Liver (tissue), 9 donors: ENCODE measurements around the gene PAX7. TPM values are rescaled to one million over a fixed set of nuclear protein-coding genes. Genes with fewer than 3 reads are reported as not detected.

Source experiments
- DNase-seq: peaks from one replicate; pipeline ENCODE4 v3.0.0-alpha.2; 2017; ENCODE audit warnings: low spot score
- H3K27ac ChIP-seq, 2 donors: one replicate each; pipeline ENCODE4 v1.7.0; 2013; ENCODE audit warnings: inconsistent platforms in 2 of 2, low read length in 2 of 2, control low read depth in 1 of 2, low read depth in 1 of 2, mild to moderate bottlenecking in 1 of 2
- H3K27me3 ChIP-seq, 4 donors: one replicate each; pipeline versions ENCODE4 v1.6.1 to v1.7.0; 2013; ENCODE audit warnings: low read length in 3 of 4, inconsistent platforms in 1 of 4, mild to moderate bottlenecking in 1 of 4, moderate library complexity in 1 of 4; ENCODE audit not compliant: control insufficient read depth in 4 of 4, insufficient read depth in 4 of 4
- H3K36me3 ChIP-seq, 4 donors: one replicate each; pipeline versions ENCODE4 v1.6.1 to v1.7.0; 2013; ENCODE audit warnings: low read length in 3 of 4, mild to moderate bottlenecking in 3 of 4, low read depth in 1 of 4, moderate library complexity in 1 of 4; ENCODE audit not compliant: control insufficient read depth in 4 of 4, insufficient read depth in 3 of 4
- H3K4me1 ChIP-seq, 4 donors: one replicate each; pipeline versions ENCODE4 v1.6.1 to v1.7.0; 2013; ENCODE audit warnings: low read length in 3 of 4, mild to moderate bottlenecking in 3 of 4, moderate library complexity in 1 of 4; ENCODE audit not compliant: control insufficient read depth in 4 of 4, insufficient read depth in 4 of 4
- H3K4me3 ChIP-seq, 3 donors: one replicate each; pipeline versions ENCODE4 v1.6.1 to v1.7.0; 2013; ENCODE audit warnings: low read length in 3 of 3, control low read depth in 1 of 3, low read depth in 1 of 3, mild to moderate bottlenecking in 1 of 3
- H3K9ac ChIP-seq, 2 donors: one replicate each; pipeline ENCODE4 v1.7.0; 2013; ENCODE audit warnings: low read length in 2 of 2, mild to moderate bottlenecking in 2 of 2, moderate library complexity in 2 of 2, control low read depth in 1 of 2, low read depth in 1 of 2
- H3K9me3 ChIP-seq, 4 donors: one replicate each; pipeline versions ENCODE4 v1.6.1 to v1.7.0; 2013; ENCODE audit warnings: low read length in 3 of 4; ENCODE audit not compliant: control insufficient read depth in 4 of 4
- ATF3 ChIP-seq: IDR thresholded peaks from 2 replicates; pipeline ENCODE4 v1.6.1; 2016; ENCODE audit warnings: antibody characterized with exemption
- CTCF ChIP-seq: fragments of 150-350 bp; IDR thresholded peaks from 2 replicates; pipeline ENCODE4 v1.5.1; 2017; ENCODE audit warnings: improper control_type of control experiment, low read depth, low read length; ENCODE audit not compliant: missing input control
- EGR1 ChIP-seq, 2 donors: IDR thresholded peaks; 2 replicates each; pipeline ENCODE4 v1.6.1; 2016 to 2018; ENCODE audit warnings: antibody characterized with exemption in 2 of 2, low read depth in 2 of 2
- FOXA1 ChIP-seq: IDR thresholded peaks from 2 replicates; pipeline ENCODE4 v1.6.1; 2016; ENCODE audit warnings: antibody characterized with exemption
- GABPA ChIP-seq, 2 donors: IDR thresholded peaks in 1 of 2; conservative IDR thresholded peaks in 1 of 2; 2 replicates each; pipeline ENCODE4 v1.6.1; 2016; ENCODE audit warnings: antibody characterized with exemption in 2 of 2, mild to moderate bottlenecking in 1 of 2, moderate library complexity in 1 of 2
- HNF4A ChIP-seq, 2 donors: conservative IDR thresholded peaks; 2 replicates each; pipeline ENCODE4 v1.6.1; 2016; ENCODE audit warnings: antibody characterized with exemption in 2 of 2, mild to moderate bottlenecking in 2 of 2
- HNF4G ChIP-seq: IDR thresholded peaks from 2 replicates; pipeline ENCODE4 v1.6.1; 2016; ENCODE audit warnings: antibody characterized with exemption
- NR2F2 ChIP-seq: IDR thresholded peaks from 2 replicates; pipeline ENCODE4 v1.6.1; 2016; ENCODE audit warnings: antibody characterized with exemption
- RAD21 ChIP-seq, 2 donors: IDR thresholded peaks; 2 replicates each; pipeline ENCODE4 v1.6.1; 2016; ENCODE audit warnings: antibody characterized with exemption in 2 of 2, mild to moderate bottlenecking in 2 of 2
- SP1 ChIP-seq: IDR thresholded peaks from 2 replicates; pipeline ENCODE4 v1.6.1; 2018; ENCODE audit warnings: antibody characterized with exemption, mild to moderate bottlenecking
- TAF1 ChIP-seq: conservative IDR thresholded peaks from 2 replicates; pipeline ENCODE4 v1.6.1; 2016; ENCODE audit warnings: antibody characterized with exemption, mild to moderate bottlenecking
- YY1 ChIP-seq: IDR thresholded peaks from 2 replicates; pipeline ENCODE4 v1.6.1; 2016; ENCODE audit warnings: antibody characterized with exemption, mild to moderate bottlenecking
- WGBS: extraction: QIAGEN DNeasy Blood & Tissue Kit; methylation state at CpG from one replicate; pipeline ENCODE4 v1.1.7; 2013; 5-methylcytosine and 5-hydroxymethylcytosine counted together
- polyA plus RNA-seq, 2 donors: library from polyadenylated mRNA; stranded (reverse) in 1 of 2; unstranded in 1 of 2; fragments of 200-250 nt in 1 of 2; fragments of >200 nt in 1 of 2; fragmentation: Nextera tagmentation in 1 of 2; extraction: Ambion mirVana in 1 of 2; gene quantifications; one replicate each; pipeline versions ENCODE4 v1.2.1 to v1.2.3, GENCODE V29; 2013 to 2015
- total RNA-seq, 2 donors: library from RNA; depleted of rRNA; stranded (reverse); fragments of >200 nt; gene quantifications; one replicate each; pipeline ENCODE4 v1.2.3, GENCODE V29; 2014
- TF ChIP-seq, protein P1 (sequence below): IDR thresholded peaks from 2 replicates; pipeline ENCODE4 v1.6.1; 2016; ENCODE audit warnings: antibody characterized with exemption, mild to moderate bottlenecking
- donor health status: healthy.
- donor health status: healthy.
- donor health status: healthy.
- donor health status: healthy.
- donor health status: healthy.

Gene PAX7
- total and polyA plus RNA-seq, 4 donors, result not detected

- no peaks in the 10 kb centered on the region for H3K9me3 ChIP-seq
- no peak overlapping the region for H3K27ac ChIP-seq
- H3K36me3 ChIP-seq, result no peaks in the 10 kb centered on the region
- H3K4me3 ChIP-seq, result no peak overlapping the region
- no peaks in the 10 kb centered on the region for H3K4me1 ChIP-seq
- TF ChIP-seq EGR1 (IDR thresholded peaks at IDR 0.05; ENCODE audit: low read depth in 2 of 2) (no peak), TAF1 (no peak), HNF4G (no peak), GABPA (IDR thresholded peaks at IDR 0.05 in 1 of 2, conservative IDR thresholded peaks at IDR 0.05 in 1 of 2) (no peak), ATF3 (no peak), CTCF (no peak), RAD21 (IDR thresholded peaks at IDR 0.05) (no peak), FOXA1 (no peak), HNF4A (conservative IDR thresholded peaks at IDR 0.05) (no peak), YY1 (no peak), NR2F2 (no peak)
- TF ChIP-seq, protein P1, sequence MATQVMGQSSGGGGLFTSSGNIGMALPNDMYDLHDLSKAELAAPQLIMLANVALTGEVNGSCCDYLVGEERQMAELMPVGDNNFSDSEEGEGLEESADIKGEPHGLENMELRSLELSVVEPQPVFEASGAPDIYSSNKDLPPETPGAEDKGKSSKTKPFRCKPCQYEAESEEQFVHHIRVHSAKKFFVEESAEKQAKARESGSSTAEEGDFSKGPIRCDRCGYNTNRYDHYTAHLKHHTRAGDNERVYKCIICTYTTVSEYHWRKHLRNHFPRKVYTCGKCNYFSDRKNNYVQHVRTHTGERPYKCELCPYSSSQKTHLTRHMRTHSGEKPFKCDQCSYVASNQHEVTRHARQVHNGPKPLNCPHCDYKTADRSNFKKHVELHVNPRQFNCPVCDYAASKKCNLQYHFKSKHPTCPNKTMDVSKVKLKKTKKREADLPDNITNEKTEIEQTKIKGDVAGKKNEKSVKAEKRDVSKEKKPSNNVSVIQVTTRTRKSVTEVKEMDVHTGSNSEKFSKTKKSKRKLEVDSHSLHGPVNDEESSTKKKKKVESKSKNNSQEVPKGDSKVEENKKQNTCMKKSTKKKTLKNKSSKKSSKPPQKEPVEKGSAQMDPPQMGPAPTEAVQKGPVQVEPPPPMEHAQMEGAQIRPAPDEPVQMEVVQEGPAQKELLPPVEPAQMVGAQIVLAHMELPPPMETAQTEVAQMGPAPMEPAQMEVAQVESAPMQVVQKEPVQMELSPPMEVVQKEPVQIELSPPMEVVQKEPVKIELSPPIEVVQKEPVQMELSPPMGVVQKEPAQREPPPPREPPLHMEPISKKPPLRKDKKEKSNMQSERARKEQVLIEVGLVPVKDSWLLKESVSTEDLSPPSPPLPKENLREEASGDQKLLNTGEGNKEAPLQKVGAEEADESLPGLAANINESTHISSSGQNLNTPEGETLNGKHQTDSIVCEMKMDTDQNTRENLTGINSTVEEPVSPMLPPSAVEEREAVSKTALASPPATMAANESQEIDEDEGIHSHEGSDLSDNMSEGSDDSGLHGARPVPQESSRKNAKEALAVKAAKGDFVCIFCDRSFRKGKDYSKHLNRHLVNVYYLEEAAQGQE, result no peak
- no peak overlapping the region for H3K9ac ChIP-seq
- no peak for DNase-seq
- 72% methylated on average over 15 of the region's 15 CpGs for WGBS
- peaks cover 0 to 2% (median 0%) of the 10 kb centered on the region in 4 donors for H3K27me3 ChIP-seq
These were observed 97.3 kb downstream of the PAX7 start for GRCh38 chr1:18727956-18728355.

DNA sequence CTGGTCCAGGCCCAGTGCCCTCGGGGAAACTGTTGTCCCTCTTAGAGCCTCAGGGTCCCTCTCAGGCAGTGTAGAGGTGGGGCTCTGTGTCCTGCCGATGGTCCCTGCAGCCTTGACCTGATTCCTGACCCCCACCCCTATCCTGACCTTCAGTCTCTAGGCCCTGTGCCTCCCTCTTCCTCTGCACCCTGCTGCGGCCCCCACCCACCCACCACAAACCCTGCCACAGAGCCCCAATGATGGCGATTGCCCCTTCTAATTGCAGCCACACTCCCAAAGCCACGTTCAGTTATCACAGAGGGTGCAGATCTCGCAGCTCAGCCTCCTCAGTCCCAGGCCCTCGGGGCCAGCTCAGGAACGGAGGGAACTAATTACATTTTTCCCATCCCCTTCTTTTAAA, 99.7 kb downstream of the PAX7 start:
- Histone ChIP-seq H3K9ac (no peak overlapping the region), H3K36me3 (no peaks in the 10 kb centered on the region), H3K27me3 (peaks cover 0 to 2% (median 0%) of the 10 kb centered on the region in 4 donors), H3K4me3 (no peak overlapping the region), H3K9me3 (no peaks in the 10 kb centered on the region), H3K4me1 (no peaks in the 10 kb centered on the region), H3K27ac (no peak overlapping the region)
- TF ChIP-seq SP1, result no peak
- no peak for DNase-seq
- 29% methylated on average over 8 of the region's 8 CpGs for WGBS

- Histone ChIP-seq H3K4me3 (no peak overlapping the region), H3K27ac (no peak overlapping the region), H3K27me3 (peaks cover 0 to 2% (median 0%) of the 10 kb centered on the region in 4 donors), H3K9me3 (no peaks in the 10 kb centered on the region), H3K4me1 (no peaks in the 10 kb centered on the region), H3K36me3 (no peaks in the 10 kb centered on the region), H3K9ac (no peak overlapping the region)
- WGBS, result 33% methylated on average over 6 of the region's 6 CpGs
- no peak for TF ChIP-seq SP1
- no peak for TF ChIP-seq CTCF
- no peak for TF ChIP-seq FOXA1
- no peak for DNase-seq
These were observed 100.5 kb downstream of the PAX7 start for GRCh38 chr1:18731148-18731547.
